ENCODE results near the gene ARSI.

DNA sequence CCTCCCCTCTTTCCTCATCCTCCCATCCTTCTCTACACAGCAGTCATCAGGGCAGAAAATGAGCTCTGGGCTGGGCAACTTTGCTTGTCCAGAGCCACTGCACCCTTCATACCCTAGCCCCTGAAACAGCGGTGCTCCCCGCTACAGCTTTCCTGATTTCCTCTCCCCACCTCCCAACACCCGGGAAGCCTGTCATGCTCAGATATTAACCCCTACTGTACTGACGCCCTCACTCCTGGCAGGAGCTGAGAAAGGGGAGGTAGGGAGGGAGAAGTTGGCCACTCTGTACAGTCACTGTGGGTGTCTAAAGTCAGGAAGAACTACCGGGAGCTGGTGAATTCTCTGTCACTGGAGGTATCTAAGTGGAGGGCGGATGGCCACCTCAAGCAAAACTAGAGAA, 13.9 kb downstream of the ARSI start:
- TF ChIP-seq CTCF (conservative IDR thresholded peaks at IDR 0.05), result no peak
- TF ChIP-seq ZFX (IDR thresholded peaks at IDR 0.05), result no peak
